DMS53 treated with DMSO at 0.1 percent for 48 hours (cell line): Measurements from ENCODE around the gene PRKCD.

Source experiments
- DNase-seq: peaks from one replicate; lab custom pipeline; 2025; ENCODE audit not compliant: unreplicated experiment; lab: John Stamatoyannopoulos, UW

PRKCD gene

GRCh38 chr3:53169832-53170324 lies 8.9 kb downstream of the PRKCD start:
- no peak for DNase-seq

GRCh38 chr3:53170325-53171063 lies 9.5 kb downstream of the PRKCD start:
- no peak for DNase-seq

- DNase-seq = no peak
Measured at GRCh38 chr3:53171064-53171418, 10.0 kb downstream of the PRKCD start.

DNA sequence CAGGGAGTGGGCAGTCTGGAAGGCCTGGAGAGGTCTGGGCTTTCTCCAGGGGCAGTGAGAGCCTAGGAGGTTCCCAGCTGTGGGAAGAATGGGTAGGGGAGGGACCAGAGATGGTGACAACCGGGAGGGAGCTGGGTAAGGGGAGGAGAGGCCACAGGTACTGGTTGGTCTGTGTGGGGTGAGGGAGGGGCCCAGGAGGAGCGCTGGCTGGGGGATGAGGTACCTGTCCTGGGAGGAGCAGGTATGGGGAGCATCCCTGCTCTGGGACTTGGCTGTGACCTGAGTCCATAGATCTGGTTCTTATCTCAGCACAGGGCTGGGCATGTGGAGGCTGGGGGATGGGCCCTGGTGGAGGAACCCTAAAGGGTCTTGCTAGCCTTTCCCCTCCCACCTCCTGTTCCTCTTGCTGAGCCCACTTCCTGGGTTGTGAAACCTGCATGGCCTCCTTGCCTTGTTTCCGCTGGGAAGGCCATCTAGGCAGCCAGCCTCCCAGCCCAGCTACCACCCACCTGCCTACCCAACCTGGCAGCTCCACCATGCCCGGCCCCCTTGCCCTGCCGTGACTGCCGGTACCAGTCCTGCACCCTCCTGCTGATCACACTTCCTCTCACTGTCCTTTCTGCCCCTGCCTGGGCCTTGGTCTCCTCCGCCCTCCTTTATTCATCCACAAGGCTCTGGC lies 11.0 kb downstream of the PRKCD start:
- no peak for DNase-seq

GRCh38 chr3:53173107-53173506 lies 12.1 kb downstream of the PRKCD start:
- DNase-seq = no peak

DNA sequence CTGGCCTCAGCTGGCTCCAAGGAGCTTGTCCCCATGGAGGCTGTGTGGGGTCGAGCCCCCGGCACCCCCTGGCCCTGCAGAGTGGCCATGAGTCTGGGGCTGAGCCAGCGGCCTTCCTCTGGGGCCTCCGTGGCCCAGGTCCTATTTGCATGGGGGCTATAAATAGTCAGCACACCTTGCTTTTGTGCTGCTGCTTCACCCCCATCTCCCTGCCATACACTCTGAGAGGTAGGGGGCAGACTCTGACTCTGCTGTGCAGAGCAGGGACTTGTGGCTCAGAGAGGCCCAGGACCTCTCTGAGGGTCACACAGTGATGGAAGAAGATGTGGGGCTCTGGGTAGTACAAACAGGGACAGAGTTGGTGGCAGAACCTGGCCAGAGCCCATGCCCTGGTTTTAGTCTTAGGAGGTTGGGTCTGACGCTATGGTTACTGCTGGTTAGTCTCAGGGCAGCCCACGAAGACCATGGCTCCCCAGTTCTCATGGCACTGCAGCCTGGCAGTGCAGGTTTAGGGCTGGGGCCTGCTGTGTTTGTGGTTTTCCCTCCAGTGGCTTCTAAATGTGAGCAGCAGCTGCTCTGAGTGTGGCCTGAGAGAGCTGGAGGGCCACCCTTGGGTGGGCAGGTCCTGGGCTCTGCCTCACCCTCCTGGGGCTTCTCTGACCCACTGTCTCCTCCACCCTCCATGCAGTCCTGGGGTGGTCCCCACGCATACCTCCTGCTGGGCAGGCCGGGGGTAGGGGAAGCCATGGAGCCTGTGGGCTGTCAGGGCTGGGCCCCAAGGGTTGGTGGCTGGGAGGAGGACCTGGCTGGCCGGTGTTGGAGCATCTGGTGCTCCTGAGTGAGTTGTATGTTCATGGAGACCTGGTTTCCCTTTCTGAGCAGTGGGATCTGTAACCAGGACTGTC lies 13.6 kb downstream of the PRKCD start:
- no peak for DNase-seq

DNA sequence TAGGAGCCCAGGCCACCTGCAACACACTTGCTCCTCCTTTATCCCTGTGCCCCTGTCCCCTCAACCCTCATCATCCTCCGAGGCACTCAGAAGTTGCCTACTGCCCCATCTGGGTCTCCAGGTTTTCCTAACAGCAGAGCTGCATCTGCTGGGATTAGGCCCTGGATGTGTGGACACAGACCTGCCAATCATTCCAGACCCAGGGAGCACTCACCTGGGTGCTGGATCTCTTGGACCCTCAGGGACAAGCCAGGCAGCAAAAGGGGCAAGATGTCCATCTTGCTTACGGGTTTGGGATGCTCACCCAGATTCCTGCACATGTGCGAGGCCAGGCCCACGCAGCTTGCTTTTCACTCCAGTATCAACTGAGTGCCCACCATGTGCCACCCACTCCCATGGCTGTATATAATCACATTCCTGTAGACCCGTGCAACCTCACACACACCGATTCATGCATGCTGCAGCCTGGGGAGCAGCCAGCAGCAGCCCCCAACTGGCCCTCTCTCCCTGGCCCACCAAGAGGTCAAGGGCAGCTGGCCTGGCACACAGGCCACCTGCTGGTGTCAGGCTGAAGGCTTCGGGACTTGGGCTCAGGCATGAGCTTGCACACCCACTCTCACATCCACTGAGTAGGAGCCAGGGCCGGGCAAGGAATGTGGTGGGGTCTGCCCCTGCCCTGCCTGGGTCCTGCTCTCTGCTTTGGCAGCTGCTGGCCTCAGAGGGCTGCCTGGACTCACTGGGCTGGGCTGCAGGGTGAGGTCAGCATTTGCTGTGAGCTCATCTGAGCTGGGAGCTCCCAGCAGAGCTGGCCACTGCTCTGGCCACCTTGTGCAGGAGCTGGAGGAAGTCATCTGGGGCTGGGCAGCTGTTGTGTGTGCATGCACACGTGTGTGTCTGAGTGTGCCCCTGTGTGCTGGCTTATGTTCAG lies 14.9 kb downstream of the PRKCD start:
- no peak for DNase-seq

DNA sequence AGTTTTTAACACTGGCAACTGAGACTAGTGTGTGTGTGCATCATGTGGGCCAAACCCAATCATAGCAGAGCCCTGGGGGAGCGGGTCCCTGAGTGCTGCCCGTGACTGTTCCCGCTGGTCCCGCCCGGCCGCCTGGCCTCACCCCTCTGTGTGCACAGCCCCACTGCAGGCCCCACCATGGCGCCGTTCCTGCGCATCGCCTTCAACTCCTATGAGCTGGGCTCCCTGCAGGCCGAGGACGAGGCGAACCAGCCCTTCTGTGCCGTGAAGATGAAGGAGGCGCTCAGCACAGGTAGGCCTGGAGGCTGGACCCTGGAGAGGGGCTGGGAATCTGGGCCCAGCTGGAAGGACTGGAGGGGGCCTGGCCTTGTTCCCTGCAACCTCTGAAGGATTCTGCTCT lies 17.2 kb downstream of the PRKCD start:
- DNase-seq = no peak

GRCh38 chr3:53179580-53179979 lies 18.6 kb downstream of the PRKCD start:
- DNase-seq = no peak

DNA sequence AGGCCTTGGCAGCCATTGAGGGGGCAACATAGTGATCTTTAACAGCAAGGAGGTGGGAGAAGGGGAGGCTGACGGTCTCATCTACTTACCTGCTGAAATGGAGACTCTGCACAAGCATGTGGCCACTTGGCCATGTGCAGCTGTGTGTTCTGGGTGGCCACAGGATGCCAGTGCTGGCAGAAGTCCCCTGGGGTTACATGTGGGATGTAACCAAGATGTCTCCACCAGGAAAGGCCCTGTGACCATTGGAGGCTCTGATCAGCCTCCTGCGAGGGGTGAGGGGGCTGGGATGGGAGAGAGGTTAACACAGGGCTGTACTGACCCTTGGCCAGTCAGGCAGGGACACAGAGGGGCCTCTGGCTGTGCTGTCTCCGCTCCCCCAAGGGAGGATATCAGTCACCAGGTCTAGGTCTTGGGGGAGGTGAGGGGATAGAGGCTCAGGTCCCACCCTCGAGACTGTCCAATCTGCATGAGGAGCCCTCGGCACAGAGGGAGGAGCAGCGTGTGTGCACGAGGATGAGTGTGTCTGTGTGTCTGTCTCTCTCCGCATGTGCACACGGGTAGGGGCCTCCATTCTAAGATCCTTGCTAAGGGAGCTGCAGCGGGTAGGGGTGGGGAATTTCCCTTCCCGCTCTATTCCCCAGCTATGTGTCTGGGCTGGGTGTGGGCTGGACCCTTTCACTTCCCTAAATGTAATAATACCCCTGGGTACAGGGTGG lies 19.5 kb downstream of the PRKCD start:
- DNase-seq = no peak

GRCh38 chr3:53181024-53181371 lies 20.0 kb downstream of the PRKCD start:
- no peak for DNase-seq

- no peak for DNase-seq
Measured at GRCh38 chr3:53181528-53181927, 20.5 kb downstream of the PRKCD start.

GRCh38 chr3:53182764-53183355 lies 21.9 kb downstream of the PRKCD start:
- DNase-seq = no peak

DNA sequence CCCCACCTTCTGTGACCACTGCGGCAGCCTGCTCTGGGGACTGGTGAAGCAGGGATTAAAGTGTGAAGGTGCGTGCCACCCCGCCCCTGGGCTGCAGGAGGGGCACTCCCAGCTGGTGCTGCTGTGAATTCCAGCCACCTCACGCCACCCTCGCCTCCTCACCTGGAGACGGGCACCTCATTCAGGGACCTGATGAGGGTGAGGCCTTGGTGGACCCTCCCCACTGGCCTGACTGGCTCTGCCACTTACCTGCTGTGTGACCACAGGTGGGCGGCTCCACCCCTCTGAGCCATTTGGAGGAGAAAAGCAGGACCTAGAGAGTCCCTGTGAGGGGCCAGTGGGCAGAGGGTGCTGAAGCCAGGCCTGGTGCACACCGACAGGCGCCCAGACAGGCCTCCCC lies 22.5 kb downstream of the PRKCD start:
- DNase-seq = no peak

DNA sequence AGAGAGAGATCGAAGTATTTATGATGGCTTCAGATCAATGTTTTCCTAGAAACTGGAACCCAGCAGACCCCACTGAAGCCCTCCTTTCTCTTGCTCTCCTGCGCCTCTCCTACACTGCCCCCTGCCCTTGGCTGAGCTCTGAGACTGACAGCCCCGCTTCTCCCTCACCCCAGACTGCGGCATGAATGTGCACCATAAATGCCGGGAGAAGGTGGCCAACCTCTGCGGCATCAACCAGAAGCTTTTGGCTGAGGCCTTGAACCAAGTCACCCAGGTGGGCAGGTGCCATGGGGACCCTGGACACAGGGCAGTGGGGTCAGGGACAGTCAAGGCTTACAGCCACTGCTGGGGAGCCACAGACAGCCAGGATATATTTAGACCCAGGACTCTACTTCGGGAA lies 23.7 kb downstream of the PRKCD start:
- no peak for DNase-seq

DNA sequence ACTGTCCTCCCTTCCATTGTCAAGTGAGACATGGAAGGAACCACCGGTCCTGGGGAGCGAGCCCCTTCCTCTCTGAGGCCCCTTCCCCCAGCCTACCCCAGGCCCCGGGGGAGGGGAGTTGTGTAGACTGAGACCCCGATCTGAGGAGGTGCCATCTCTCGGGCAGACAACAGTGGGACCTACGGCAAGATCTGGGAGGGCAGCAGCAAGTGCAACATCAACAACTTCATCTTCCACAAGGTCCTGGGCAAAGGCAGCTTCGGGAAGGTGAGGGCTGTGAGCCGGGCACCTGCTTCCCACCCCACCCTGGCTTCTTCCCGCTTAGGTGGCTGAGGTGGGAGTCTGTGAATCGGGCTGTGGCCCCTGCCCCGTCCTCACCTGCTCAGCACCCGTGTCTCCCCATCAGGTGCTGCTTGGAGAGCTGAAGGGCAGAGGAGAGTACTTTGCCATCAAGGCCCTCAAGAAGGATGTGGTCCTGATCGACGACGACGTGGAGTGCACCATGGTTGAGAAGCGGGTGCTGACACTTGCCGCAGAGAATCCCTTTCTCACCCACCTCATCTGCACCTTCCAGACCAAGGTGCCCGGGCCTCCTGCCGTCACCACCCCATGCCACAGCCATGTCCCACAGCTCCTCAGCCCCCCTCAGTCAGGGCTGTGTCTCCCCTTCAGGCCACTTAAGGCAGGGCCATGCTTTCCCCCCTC lies 24.9 kb downstream of the PRKCD start:
- DNase-seq = no peak

GRCh38 chr3:53186726-53187125 lies 25.7 kb downstream of the PRKCD start:
- no peak for DNase-seq

GRCh38 chr3:53187430-53187829 lies 26.4 kb downstream of the PRKCD start:
- DNase-seq = no peak

DNA sequence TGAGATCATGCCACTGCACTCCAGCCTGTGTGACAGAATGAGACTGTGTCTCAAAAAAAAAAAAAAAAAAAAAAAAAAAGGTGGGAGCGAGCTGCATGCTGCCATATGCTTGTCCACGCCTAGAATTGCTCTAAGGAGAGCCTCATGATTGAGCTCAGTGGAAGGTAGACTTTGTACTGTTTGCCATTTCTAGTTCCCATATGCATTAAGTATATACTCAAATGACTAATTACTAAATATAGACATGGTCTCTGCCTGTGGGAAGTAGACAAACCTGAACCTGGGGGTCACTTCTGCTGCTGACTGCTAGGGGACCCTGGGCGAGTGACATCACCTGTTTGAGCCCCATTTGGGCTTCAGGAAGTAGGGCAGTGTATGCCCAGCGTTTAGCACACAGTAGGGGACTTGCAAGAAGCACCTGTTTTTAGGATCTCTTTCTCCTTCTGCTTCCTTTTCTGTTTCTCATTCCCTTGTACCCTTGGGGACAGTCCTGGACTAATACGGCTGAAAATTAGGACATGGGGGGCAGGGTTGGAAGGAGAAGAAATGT lies 27.2 kb downstream of the PRKCD start:
- DNase-seq = no peak
